ENCODE data around the gene PPP1R14C.

GRCh38 chr6:150237626-150238025 is 94.8 kb downstream of the PPP1R14C start:
- TF ChIP-seq CTCF (conservative IDR thresholded peaks at IDR 0.05 in 1 of 2, IDR thresholded peaks at IDR 0.05 in 1 of 2; ENCODE audit: low read depth in 1 of 2, low read length in 2 of 2) (no peak), EZH2 (IDR thresholded peaks at IDR 0.05; ENCODE audit: low read length, missing control alignments) (no peak)

All from fibroblast of lung (primary cell).